Uterus (tissue), 2 donors: ENCODE data around the gene GAL3ST1.

Experiments
- POLR2A ChIP-seq, 2 donors: fragments of 450-650 bp; IDR thresholded peaks; one replicate each; pipeline ENCODE4 v1.6.1; 2016; ENCODE audit warnings: antibody characterized with exemption in 2 of 2, mild to moderate bottlenecking in 1 of 2, moderate library complexity in 1 of 2
- TF ChIP-seq, protein P1 (sequence below), 4 experiments: fragments of 200-600 bp in 2 of 4; fragments of 450-650 bp in 2 of 4; sonication (generic) in 2 of 4; IDR thresholded peaks; one replicate each; pipeline ENCODE4 v1.5.1; 2016 to 2019; ENCODE audit warnings: antibody characterized with exemption in 4 of 4, mild to moderate bottlenecking in 2 of 4, moderate library complexity in 1 of 4

DNA sequence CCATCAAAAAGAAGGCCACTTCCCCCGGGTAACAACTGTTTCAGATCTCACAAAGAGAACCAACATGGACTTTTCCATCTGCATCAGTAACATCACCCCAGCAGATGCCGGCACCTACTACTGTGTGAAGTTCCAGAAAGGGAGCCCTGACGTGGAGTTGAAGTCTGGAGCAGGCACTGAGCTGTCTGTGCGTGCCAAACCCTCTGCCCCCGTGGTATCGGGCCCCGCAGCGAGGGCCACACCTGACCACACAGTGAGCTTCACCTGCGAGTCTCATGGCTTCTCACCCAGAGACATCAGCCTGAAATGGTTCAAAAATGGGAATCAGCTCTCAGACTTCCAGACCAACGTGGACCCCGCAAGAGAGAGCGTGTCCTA, 31.7 kb downstream of the GAL3ST1 start:
- TF ChIP-seq POLR2A (IDR thresholded peaks at IDR 0.05), result no peak
- TF ChIP-seq, protein P1, sequence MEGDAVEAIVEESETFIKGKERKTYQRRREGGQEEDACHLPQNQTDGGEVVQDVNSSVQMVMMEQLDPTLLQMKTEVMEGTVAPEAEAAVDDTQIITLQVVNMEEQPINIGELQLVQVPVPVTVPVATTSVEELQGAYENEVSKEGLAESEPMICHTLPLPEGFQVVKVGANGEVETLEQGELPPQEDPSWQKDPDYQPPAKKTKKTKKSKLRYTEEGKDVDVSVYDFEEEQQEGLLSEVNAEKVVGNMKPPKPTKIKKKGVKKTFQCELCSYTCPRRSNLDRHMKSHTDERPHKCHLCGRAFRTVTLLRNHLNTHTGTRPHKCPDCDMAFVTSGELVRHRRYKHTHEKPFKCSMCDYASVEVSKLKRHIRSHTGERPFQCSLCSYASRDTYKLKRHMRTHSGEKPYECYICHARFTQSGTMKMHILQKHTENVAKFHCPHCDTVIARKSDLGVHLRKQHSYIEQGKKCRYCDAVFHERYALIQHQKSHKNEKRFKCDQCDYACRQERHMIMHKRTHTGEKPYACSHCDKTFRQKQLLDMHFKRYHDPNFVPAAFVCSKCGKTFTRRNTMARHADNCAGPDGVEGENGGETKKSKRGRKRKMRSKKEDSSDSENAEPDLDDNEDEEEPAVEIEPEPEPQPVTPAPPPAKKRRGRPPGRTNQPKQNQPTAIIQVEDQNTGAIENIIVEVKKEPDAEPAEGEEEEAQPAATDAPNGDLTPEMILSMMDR (IDR thresholded peaks at IDR 0.05), result no peak
